Measurements from ENCODE around the gene GSC.
"Not testable (repeated sequence)": the region's sequence is repeated elsewhere in the genome, so short reads cannot be mapped to it uniquely, and the experiment has no call there.

GSC gene

DNA sequence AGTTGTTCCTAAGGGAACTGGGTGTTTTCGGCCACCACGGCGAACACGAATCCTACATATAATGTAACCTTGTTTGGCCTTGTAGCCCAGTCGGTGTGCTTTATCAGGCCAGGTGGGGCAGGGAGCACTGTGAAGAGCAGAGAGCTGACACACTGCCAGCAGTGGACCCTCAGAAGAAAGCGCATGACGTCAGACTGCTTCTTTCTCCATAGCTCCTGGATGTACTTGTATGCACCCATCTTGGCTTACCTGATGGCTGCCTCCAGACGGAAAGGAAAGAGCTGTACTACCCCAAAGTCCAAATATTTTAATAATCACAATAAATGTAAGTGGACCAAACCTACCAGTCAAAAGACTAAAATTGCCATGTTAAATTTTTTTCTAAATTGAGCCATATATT lies 31.3 kb upstream of the GSC start:
- H3K9ac ChIP-seq (ENCODE audit: low read length) = no peak overlapping the region
- peaks cover 3% of the 10 kb centered on the region; the same call in 1 of the 2 replicates for H3K27me3 ChIP-seq (ENCODE audit: low read depth, low read length)
- no peak overlapping the region for H2AFZ ChIP-seq (ENCODE audit: low read depth, low read length)
- no peaks in the 10 kb centered on the region for H3K4me1 ChIP-seq (ENCODE audit: low read length)
- TF ChIP-seq EZH2phosphoT487 (IDR thresholded peaks at IDR 0.05; ENCODE audit: low read depth) (no peak), CTCF (IDR thresholded peaks at IDR 0.05; ENCODE audit: low read depth, low read length) (no peak)
- H4K20me1 ChIP-seq (ENCODE audit: insufficient read depth, low read length) = no peaks in the 10 kb centered on the region
- H3K27ac ChIP-seq (ENCODE audit: low read length) = no peak overlapping the region
- H3K9me3 ChIP-seq (ENCODE audit: insufficient read depth, low read length) = no peaks in the 10 kb centered on the region
- H3K36me3 ChIP-seq (replicated peaks; ENCODE audit: low read depth, low read length) = no peaks in the 10 kb centered on the region
- no peaks in the 10 kb centered on the region for H3K79me2 ChIP-seq (ENCODE audit: low read length)
- no peak overlapping the region for H3K4me2 ChIP-seq (ENCODE audit: low read length)
- H3K4me3 ChIP-seq (ENCODE audit: low read length) = no peak overlapping the region

DNA sequence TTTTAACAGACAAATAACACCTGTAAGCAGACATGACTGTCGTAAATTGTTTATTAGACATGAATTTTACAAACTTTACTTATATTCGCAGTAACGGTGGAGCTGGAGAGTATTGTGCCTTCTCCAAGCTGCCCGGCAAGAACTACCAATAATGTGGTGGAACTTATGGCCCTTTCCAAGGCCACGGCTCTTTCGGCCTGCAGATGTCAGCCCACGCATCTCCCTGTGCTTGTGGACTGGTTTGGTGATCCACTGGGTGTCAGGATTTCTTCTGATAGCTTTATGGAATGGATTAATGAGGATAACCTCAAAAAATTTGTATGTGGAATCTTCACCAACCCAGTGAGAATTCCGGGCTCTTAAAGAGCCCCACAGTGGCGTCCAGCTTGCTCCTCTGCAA lies 30.9 kb upstream of the GSC start:
- not testable (repeated sequence) for H3K79me2 ChIP-seq (ENCODE audit: low read length); H3K27ac ChIP-seq (ENCODE audit: low read length); H3K36me3 ChIP-seq (replicated peaks; ENCODE audit: low read depth, low read length); H3K9me3 ChIP-seq (ENCODE audit: insufficient read depth, low read length); H3K4me3 ChIP-seq (ENCODE audit: low read length); H2AFZ ChIP-seq (ENCODE audit: low read depth, low read length); H3K4me2 ChIP-seq (ENCODE audit: low read length); H3K9ac ChIP-seq (ENCODE audit: low read length); H4K20me1 ChIP-seq (ENCODE audit: insufficient read depth, low read length); H3K4me1 ChIP-seq (ENCODE audit: low read length); H3K27me3 ChIP-seq (ENCODE audit: low read depth, low read length)

GRCh38 chr14:94797887-94798286 lies 28.0 kb upstream of the GSC start:
- no peak overlapping the region for H3K4me2 ChIP-seq (ENCODE audit: low read length)
- no peaks in the 10 kb centered on the region for H3K79me2 ChIP-seq (ENCODE audit: low read length)
- no peak overlapping the region for H2AFZ ChIP-seq (ENCODE audit: low read depth, low read length)
- no peak overlapping the region for H3K4me3 ChIP-seq (ENCODE audit: low read length)
- no peaks in the 10 kb centered on the region for H4K20me1 ChIP-seq (ENCODE audit: insufficient read depth, low read length)
- H3K27ac ChIP-seq (ENCODE audit: low read length) = no peak overlapping the region
- no peaks in the 10 kb centered on the region for H3K4me1 ChIP-seq (ENCODE audit: low read length)
- TF ChIP-seq CTCF (IDR thresholded peaks at IDR 0.05; ENCODE audit: low read depth, low read length) (no peak), EZH2phosphoT487 (IDR thresholded peaks at IDR 0.05; ENCODE audit: low read depth) (no peak)
- no peaks in the 10 kb centered on the region for H3K9me3 ChIP-seq (ENCODE audit: insufficient read depth, low read length)
- H3K27me3 ChIP-seq (ENCODE audit: low read depth, low read length) = 0 out of 2 replicates have a peak, but pooled peaks cover 3% of the 10 kb centered on the region
- H3K9ac ChIP-seq (ENCODE audit: low read length) = no peak overlapping the region
- no peaks in the 10 kb centered on the region for H3K36me3 ChIP-seq (replicated peaks; ENCODE audit: low read depth, low read length)

DNA sequence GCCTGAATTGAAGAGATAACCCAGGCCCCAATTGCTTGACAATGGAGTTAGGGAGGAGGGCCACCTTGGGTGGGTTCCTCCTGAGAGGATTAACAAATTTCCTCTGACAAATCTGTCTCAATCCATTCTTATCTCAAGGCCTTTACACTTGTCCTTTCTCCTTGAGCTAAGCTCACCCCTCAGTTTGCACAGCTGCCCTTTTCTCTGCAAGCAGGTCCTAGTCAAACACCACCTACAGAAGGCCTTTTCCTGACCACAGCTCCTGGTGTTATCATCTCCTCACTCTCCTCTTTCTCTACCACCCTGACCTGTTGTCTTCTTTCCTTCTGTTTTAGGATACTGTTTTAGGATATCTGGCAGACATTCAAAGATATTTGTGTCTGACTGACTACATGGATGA lies 26.4 kb upstream of the GSC start:
- Histone ChIP-seq H3K36me3 (replicated peaks; ENCODE audit: low read depth, low read length) (no peaks in the 10 kb centered on the region), H2AFZ (ENCODE audit: low read depth, low read length) (no peak overlapping the region), H3K27ac (ENCODE audit: low read length) (no peak overlapping the region), H3K4me3 (ENCODE audit: low read length) (no peak overlapping the region), H3K9me3 (ENCODE audit: insufficient read depth, low read length) (no peaks in the 10 kb centered on the region), H3K79me2 (ENCODE audit: low read length) (no peaks in the 10 kb centered on the region), H3K4me2 (ENCODE audit: low read length) (no peak overlapping the region), H3K9ac (ENCODE audit: low read length) (no peak overlapping the region), H3K4me1 (ENCODE audit: low read length) (no peaks in the 10 kb centered on the region), H4K20me1 (ENCODE audit: insufficient read depth, low read length) (no peaks in the 10 kb centered on the region), H3K27me3 (ENCODE audit: low read depth, low read length) (0 out of 2 replicates have a peak, but pooled peaks cover 3% of the 10 kb centered on the region)
- TF ChIP-seq EZH2phosphoT487 (IDR thresholded peaks at IDR 0.05; ENCODE audit: low read depth) = no peak
- TF ChIP-seq CTCF (IDR thresholded peaks at IDR 0.05; ENCODE audit: low read depth, low read length) = no peak

DNA sequence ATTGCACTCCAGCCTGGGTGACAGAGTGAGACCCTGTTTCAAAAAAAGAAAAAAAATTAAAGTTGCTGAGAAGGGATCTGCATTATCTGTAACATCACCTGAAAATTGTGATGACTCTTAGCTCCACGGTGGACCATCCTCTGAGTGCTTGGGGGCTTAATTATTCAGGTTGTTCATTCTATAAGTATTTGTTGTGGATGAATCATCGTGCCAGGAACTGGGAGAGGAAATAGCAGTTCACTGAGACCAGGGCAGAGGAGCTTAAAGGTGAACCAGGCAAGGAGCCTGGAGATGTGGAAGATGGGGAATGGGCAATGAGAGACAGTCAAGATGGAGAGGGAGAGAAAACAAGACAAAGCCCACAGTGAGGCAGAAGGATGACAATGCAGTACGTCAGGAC lies 25.5 kb upstream of the GSC start:
- Histone ChIP-seq H3K27ac (ENCODE audit: low read length) (no peak overlapping the region), H3K9ac (ENCODE audit: low read length) (no peak overlapping the region), H3K36me3 (replicated peaks; ENCODE audit: low read depth, low read length) (no peaks in the 10 kb centered on the region), H4K20me1 (ENCODE audit: insufficient read depth, low read length) (no peaks in the 10 kb centered on the region), H2AFZ (ENCODE audit: low read depth, low read length) (no peak overlapping the region), H3K9me3 (ENCODE audit: insufficient read depth, low read length) (no peaks in the 10 kb centered on the region), H3K79me2 (ENCODE audit: low read length) (no peaks in the 10 kb centered on the region), H3K4me1 (ENCODE audit: low read length) (no peaks in the 10 kb centered on the region), H3K27me3 (ENCODE audit: low read depth, low read length) (0 out of 2 replicates have a peak, but pooled peaks cover 3% of the 10 kb centered on the region), H3K4me3 (ENCODE audit: low read length) (no peak overlapping the region), H3K4me2 (ENCODE audit: low read length) (no peak overlapping the region)
- TF ChIP-seq EZH2phosphoT487 (IDR thresholded peaks at IDR 0.05; ENCODE audit: low read depth) = no peak
- TF ChIP-seq CTCF (IDR thresholded peaks at IDR 0.05; ENCODE audit: low read depth, low read length) = no peak
